ENCODE data around the gene ALOX15. TPM values are rescaled to one million over a fixed set of nuclear protein-coding genes. Genes with fewer than 3 reads are reported as not detected.

ALOX15 gene
- total and polyA plus RNA-seq, 9 of the 15 experiments (the other 6 are each of a cell fraction or from before 2014, with no cell fraction given), result not detected

- Histone ChIP-seq H4K20me1 (replicated peaks; ENCODE audit: control insufficient read depth, insufficient read depth, low read length) (no peaks in the 10 kb centered on the region), H3K9ac (ENCODE audit: insufficient read depth in 1 of 2, low read depth in 2 of 2, low read length in 2 of 2) (no peak overlapping the region), H3K4me3 (no peak overlapping the region), H3K4me1 (replicated peaks in 1 of 2; ENCODE audit: control insufficient read depth in 2 of 2, insufficient read depth in 2 of 2, low read length in 2 of 2) (peaks cover 3 to 7% of the 10 kb centered on the region in 2 experiments; a peak in 4 of 5 replicates), H2AFZ (ENCODE audit: low read depth, low read length) (no peak overlapping the region), H3K27ac (ENCODE audit: extremely low read depth, low read depth, low read length) (no peak overlapping the region), H3K27me3 (ENCODE audit: control insufficient read depth in 2 of 2, insufficient read depth in 2 of 2, low read length in 2 of 2) (peaks cover 0 to 17% of the 10 kb centered on the region in 2 experiments; a peak in 2 of 5 replicates), H3K9me1 (ENCODE audit: control insufficient read depth, insufficient read depth, low read length) (no peaks in the 10 kb centered on the region), H3K36me3 (ENCODE audit: control insufficient read depth, insufficient read depth, low read length) (no peaks in the 10 kb centered on the region), H3K9me3 (replicated peaks; ENCODE audit: control insufficient read depth, insufficient read depth, low read depth, low read length) (no peaks in the 10 kb centered on the region), H3K4me2 (ENCODE audit: insufficient read depth, low read length) (no peak overlapping the region), H3K79me2 (ENCODE audit: control insufficient read depth, insufficient read depth, low read length) (no peaks in the 10 kb centered on the region)
- no TSS peak for BruUV-seq (replicated peaks)
- intact Hi-C loops (cut with micrococcal nuclease) (no loop called here), in situ Hi-C loops (cut with MboI) (no loop called here)
- ATAC-seq, result no peak
- CTCF ChIA-PET (ENCODE audit: low intra/inter-chr PET ratio), result no interaction called here
- DNase-seq (ENCODE audit: extremely low read depth in 1 of 4, low spot score in 3 of 4), result no peak
- TF ChIP-seq KLF13 (tag; IDR thresholded peaks at IDR 0.05; ENCODE audit: borderline replicate concordance, low read depth) (no peak), MBD1 (CRISPR knock-in tag; IDR thresholded peaks at IDR 0.05) (no peak), ZNF586 (CRISPR knock-in tag; conservative IDR thresholded peaks at IDR 0.05) (no peak), ERF (CRISPR knock-in tag; IDR thresholded peaks at IDR 0.05) (no peak), YBX1 (IDR thresholded peaks at IDR 0.05) (no peak)
- 7% methylated on average over 6 of the region's 8 CpGs for WGBS (ENCODE audit: insufficient coverage, low coverage, missing lambda C conversion rate)
- FAIRE-seq, result no peak
- POLR2A ChIA-PET, result no interaction called here
Observed at GRCh38 chr17:4631431-4631830, 10.0 kb downstream of the ALOX15 start.

Data from K562 (cell line).